ENCODE measurements around the gene SORL1-AS1.

The SORL1-AS1 gene

GRCh38 chr11:121443688-121444275 lies 9.0 kb downstream of the SORL1-AS1 start:
- Histone ChIP-seq H3K36me3 (no peaks in the 10 kb centered on the region), H3K9me3 (ENCODE audit: severe bottlenecking) (no peaks in the 10 kb centered on the region), H3K4me3 (ENCODE audit: low read depth, low read length) (no peak overlapping the region), H3K27ac (no peak overlapping the region), H3K27me3 (ENCODE audit: insufficient read depth, low read depth, severe bottlenecking) (no peaks in the 10 kb centered on the region)
- DNase-seq: no peak
- no peak for TF ChIP-seq CTCF (IDR thresholded peaks at IDR 0.05; ENCODE audit: low read depth, low read length)

GRCh38 chr11:121441521-121441920 lies 11.2 kb downstream of the SORL1-AS1 start:
- no peak for DNase-seq
- H3K36me3 ChIP-seq: no peaks in the 10 kb centered on the region
- no peak for TF ChIP-seq CTCF (IDR thresholded peaks at IDR 0.05; ENCODE audit: low read depth, low read length)
- no peak overlapping the region for H3K4me3 ChIP-seq (ENCODE audit: low read depth, low read length)
- H3K27ac ChIP-seq: no peak overlapping the region
- no peaks in the 10 kb centered on the region for H3K27me3 ChIP-seq (ENCODE audit: insufficient read depth, low read depth, severe bottlenecking)
- no peaks in the 10 kb centered on the region for H3K9me3 ChIP-seq (ENCODE audit: severe bottlenecking)

GRCh38 chr11:121439759-121440158 lies 13.0 kb downstream of the SORL1-AS1 start:
- no peak for TF ChIP-seq CTCF (IDR thresholded peaks at IDR 0.05; ENCODE audit: low read depth, low read length)
- Histone ChIP-seq H3K27me3 (ENCODE audit: insufficient read depth, low read depth, severe bottlenecking) (no peaks in the 10 kb centered on the region), H3K36me3 (no peaks in the 10 kb centered on the region), H3K4me3 (ENCODE audit: low read depth, low read length) (no peak overlapping the region), H3K9me3 (ENCODE audit: severe bottlenecking) (no peaks in the 10 kb centered on the region), H3K27ac (no peak overlapping the region)
- no peak for DNase-seq

- TF ChIP-seq CTCF (IDR thresholded peaks at IDR 0.05; ENCODE audit: low read depth, low read length): no peak
- no peak for DNase-seq
- no peaks in the 10 kb centered on the region for H3K9me3 ChIP-seq (ENCODE audit: severe bottlenecking)
- H3K4me3 ChIP-seq (ENCODE audit: low read depth, low read length): no peak overlapping the region
- H3K27me3 ChIP-seq (ENCODE audit: insufficient read depth, low read depth, severe bottlenecking): no peaks in the 10 kb centered on the region
- H3K36me3 ChIP-seq: no peaks in the 10 kb centered on the region
- H3K27ac ChIP-seq: no peak overlapping the region
Observed at GRCh38 chr11:121439337-121439736, 13.4 kb downstream of the SORL1-AS1 start.

GRCh38 chr11:121437686-121438078 lies 15.1 kb downstream of the SORL1-AS1 start:
- DNase-seq: no peak
- no peaks in the 10 kb centered on the region for H3K9me3 ChIP-seq (ENCODE audit: severe bottlenecking)
- no peaks in the 10 kb centered on the region for H3K36me3 ChIP-seq
- no peaks in the 10 kb centered on the region for H3K27me3 ChIP-seq (ENCODE audit: insufficient read depth, low read depth, severe bottlenecking)
- H3K4me3 ChIP-seq (ENCODE audit: low read depth, low read length): no peak overlapping the region
- TF ChIP-seq CTCF (IDR thresholded peaks at IDR 0.05; ENCODE audit: low read depth, low read length): no peak
- no peak overlapping the region for H3K27ac ChIP-seq

GRCh38 chr11:121437018-121437685 lies 15.6 kb downstream of the SORL1-AS1 start:
- Histone ChIP-seq H3K27ac (no peak overlapping the region), H3K9me3 (ENCODE audit: severe bottlenecking) (no peaks in the 10 kb centered on the region), H3K4me3 (ENCODE audit: low read depth, low read length) (no peak overlapping the region), H3K27me3 (ENCODE audit: insufficient read depth, low read depth, severe bottlenecking) (no peaks in the 10 kb centered on the region), H3K36me3 (no peaks in the 10 kb centered on the region)
- no peak for TF ChIP-seq CTCF (IDR thresholded peaks at IDR 0.05; ENCODE audit: low read depth, low read length)
- no peak for DNase-seq

All from WERI-Rb-1 (cell line).